Upper lobe of left lung (tissue), 6 donors: ENCODE measurements around the gene SLC4A7. TPM values are rescaled to one million over a fixed set of nuclear protein-coding genes. Genes with fewer than 3 reads are reported as not detected.
A peak's percentile ranks its signal among the peaks of the same experiment; 100 is the strongest.

ENCODE experiments used
- ATAC-seq, 2 donors: fragments of 200-7000 bp; cut with Tn5 transposase; one replicate each; pipeline ENCODE4 v1.9.1; 2022; ENCODE audit warnings: mild to moderate bottlenecking in 2 of 2, moderate library complexity in 2 of 2; ENCODE audit not compliant: low FRiP score in 2 of 2
- DNase-seq, 2 donors: peaks; one replicate each; pipeline ENCODE4 v3.0.0-alpha.2; 2019 to 2020
- H3K27ac ChIP-seq, 4 donors: fragments of 200-600 bp; sonication (generic); one replicate each; pipeline ENCODE4 v1.5.1; 2016 to 2019
- H3K27me3 ChIP-seq, 4 donors: fragments of 200-600 bp; sonication (generic); one replicate each; pipeline ENCODE4 v1.5.1; 2017 to 2019
- H3K36me3 ChIP-seq, 4 donors: fragments of 200-600 bp; sonication (generic); one replicate each; pipeline ENCODE4 v1.5.1; 2016 to 2019
- H3K4me1 ChIP-seq, 4 donors: fragments of 200-600 bp; sonication (generic); one replicate each; pipeline ENCODE4 v1.5.1; 2018 to 2019
- H3K4me3 ChIP-seq, 4 donors: fragments of 200-600 bp; sonication (generic); one replicate each; pipeline ENCODE4 v1.5.1; 2017 to 2019; ENCODE audit warnings: mild to moderate bottlenecking in 2 of 4, moderate library complexity in 1 of 4
- H3K9me3 ChIP-seq, 4 donors: fragments of 200-600 bp; sonication (generic); one replicate each; pipeline ENCODE4 v1.5.1; 2018 to 2019
- CTCF ChIP-seq, 6 experiments: fragments of 450-650 bp in 4 of 6; fragments of 200-600 bp in 2 of 6; sonication (generic) in 2 of 6; IDR thresholded peaks; one replicate each; pipeline ENCODE4 v1.5.1; 2016 to 2019; ENCODE audit warnings: antibody characterized with exemption in 6 of 6
- EP300 ChIP-seq, 4 donors: sonication (generic); formaldehyde crosslinking; IDR thresholded peaks; one replicate each; pipeline ENCODE4 v1.5.1; 2017; ENCODE audit warnings: antibody characterized with exemption in 4 of 4, control low read depth in 2 of 4
- POLR2A ChIP-seq, 4 donors: fragments of 450-650 bp; IDR thresholded peaks; one replicate each; pipeline ENCODE4 v1.5.1; 2016 to 2017; ENCODE audit warnings: antibody characterized with exemption in 4 of 4, mild to moderate bottlenecking in 2 of 4
- POLR2AphosphoS5 ChIP-seq, 2 donors: sonication (generic); formaldehyde crosslinking; IDR thresholded peaks; one replicate each; pipeline ENCODE4 v1.5.1; 2017; ENCODE audit warnings: antibody characterized with exemption in 2 of 2
- WGBS, 2 donors: methylation state at CpG; one replicate each; pipeline ENCODE4 v1.1.5; 2017 to 2018; 5-methylcytosine and 5-hydroxymethylcytosine counted together
- total RNA-seq, 6 donors: library from RNA; depleted of rRNA in 4 of 6; stranded (reverse); fragments of >200 nt in 4 of 6; gene quantifications; one replicate each; pipeline versions ENCODE4 v1.1.0 to v1.2.1, GENCODE V29; 2016 to 2021
- donor health status: DM: no; HTN: no; CAD: no; lungs with moderate emphysema.
- donor health status: DM: no; HTN: yes; CAD: no; lungs with severe emphysema.

Gene SLC4A7
- total RNA-seq, 6 donors from 2014 or later, result 11.8 to 40.5 (median 19.6) TPM

GRCh38 chr3:27526614-27527315, 42.6 kb upstream of the SLC4A7 start:
- 90 to 91% methylated on average over 6 of the region's 6 CpGs for WGBS, 2 donors
- Histone ChIP-seq H3K27ac (no peak overlapping the region), H3K36me3 (no peaks in the 10 kb centered on the region), H3K9me3 (no peaks in the 10 kb centered on the region), H3K4me3 (no peak overlapping the region), H3K4me1 (peaks cover 10 to 21% (median 17%) of the 10 kb centered on the region in 4 donors), H3K27me3 (no peaks in the 10 kb centered on the region)
- no peak for ATAC-seq
- no peak for DNase-seq
- TF ChIP-seq POLR2A (IDR thresholded peaks at IDR 0.05) (no peak), EP300 (IDR thresholded peaks at IDR 0.05) (no peak), POLR2AphosphoS5 (IDR thresholded peaks at IDR 0.05) (no peak), CTCF (IDR thresholded peaks at IDR 0.05) (no peak)

GRCh38 chr3:27521872-27522265, 37.7 kb upstream of the SLC4A7 start:
- WGBS, 2 donors, result 54 to 59% methylated on average over 2 of the region's 2 CpGs
- no peaks in the 10 kb centered on the region for H3K36me3 ChIP-seq
- H3K9me3 ChIP-seq, result no peaks in the 10 kb centered on the region
- no peak for TF ChIP-seq CTCF (IDR thresholded peaks at IDR 0.05)
- no peak for TF ChIP-seq POLR2A (IDR thresholded peaks at IDR 0.05)
- no peak for TF ChIP-seq POLR2AphosphoS5 (IDR thresholded peaks at IDR 0.05)
- no peak for TF ChIP-seq EP300 (IDR thresholded peaks at IDR 0.05)
- DNase-seq, result no peak
- H3K4me3 ChIP-seq, result no peak overlapping the region
- H3K27me3 ChIP-seq, result no peaks in the 10 kb centered on the region
- H3K4me1 ChIP-seq, result peaks cover 12 to 30% (median 23%) of the 10 kb centered on the region in 4 donors
- peak in 1 of 2 donors; percentile 22 for ATAC-seq
- H3K27ac ChIP-seq, result peak overlapping the region in 3 of 4 donors; percentile 31 to 50 (median 34)

- Histone ChIP-seq H3K27ac (peak overlapping the region in 2 of 4 donors; percentile 31 to 50), H3K4me3 (no peak overlapping the region), H3K36me3 (no peaks in the 10 kb centered on the region), H3K27me3 (no peaks in the 10 kb centered on the region), H3K4me1 (peaks cover 12 to 30% (median 23%) of the 10 kb centered on the region in 4 donors), H3K9me3 (no peaks in the 10 kb centered on the region)
- ATAC-seq, result peak; percentile 82 to 89
- TF ChIP-seq POLR2AphosphoS5 (IDR thresholded peaks at IDR 0.05) (peak; percentile 56 to 79), EP300 (IDR thresholded peaks at IDR 0.05) (peak in 1 of 4 donors; percentile 94), CTCF (IDR thresholded peaks at IDR 0.05) (no peak)
- peak in 1 of 2 donors; percentile 64 for DNase-seq
- WGBS, 2 donors, result 44 to 52% methylated on average over 5 of the region's 5 CpGs
Measured at GRCh38 chr3:27521179-27521871, 37.1 kb upstream of the SLC4A7 start.

- H3K4me1 ChIP-seq, result peaks cover 0 to 6% (median 2%) of the 10 kb centered on the region in 4 donors
- ATAC-seq (no peak), DNase-seq (no peak)
- 53 to 61% methylated on average over 5 of the region's 5 CpGs for WGBS, 2 donors
- H3K4me3 ChIP-seq, result no peak overlapping the region
- TF ChIP-seq POLR2AphosphoS5 (IDR thresholded peaks at IDR 0.05) (no peak), EP300 (IDR thresholded peaks at IDR 0.05) (no peak), CTCF (IDR thresholded peaks at IDR 0.05) (no peak), POLR2A (IDR thresholded peaks at IDR 0.05) (no peak)
- no peaks in the 10 kb centered on the region for H3K9me3 ChIP-seq
- H3K36me3 ChIP-seq, result no peaks in the 10 kb centered on the region
- H3K27me3 ChIP-seq, result no peaks in the 10 kb centered on the region
- no peak overlapping the region for H3K27ac ChIP-seq
Measured at GRCh38 chr3:27511724-27512422, 27.7 kb upstream of the SLC4A7 start.
